ENCODE data around the gene TMEM178B. TPM values are rescaled to one million over a fixed set of nuclear protein-coding genes. Genes with fewer than 3 reads are reported as not detected.

The TMEM178B gene
- total and polyA plus RNA-seq, 2 of the 4 experiments (the other 2 are of a cell fraction) = under 0.01 to 0.05 TPM

DNA sequence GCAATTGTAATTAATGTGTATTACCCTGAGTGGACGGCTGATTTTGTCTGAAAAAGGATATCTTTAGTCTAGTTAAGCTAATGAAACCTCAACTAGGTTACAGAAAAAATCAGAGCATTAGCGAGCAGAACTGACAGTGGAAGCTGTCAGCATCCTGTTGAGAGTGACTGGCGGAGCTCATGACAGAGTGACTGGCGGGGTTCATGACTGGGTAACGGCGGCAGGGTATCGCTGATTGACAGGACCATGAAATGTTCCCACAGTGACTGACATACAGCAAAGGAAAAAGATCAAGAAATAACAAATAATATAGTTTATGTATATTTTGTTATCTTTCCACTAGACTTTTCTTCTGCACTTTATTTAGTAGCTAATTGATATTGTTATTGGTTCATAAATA is 274.9 kb downstream of the TMEM178B start:
- intact Hi-C loops (cut with micrococcal nuclease) = no loop called here
- Histone ChIP-seq H3K27ac (ENCODE audit: insufficient read depth, low read length) (no peak overlapping the region), H3K14ac (replicated peaks; ENCODE audit: low read depth, low read length) (no peak overlapping the region), H2AFZ (replicated peaks; ENCODE audit: low read length, poor library complexity) (no peak overlapping the region), H3K9me1 (ENCODE audit: insufficient read depth, low read length) (no peaks in the 10 kb centered on the region), H3K18ac (ENCODE audit: low read depth, low read length) (no peak overlapping the region), H3K4ac (ENCODE audit: low read depth, low read length) (no peak overlapping the region), H3K9me3 (ENCODE audit: control insufficient read depth, insufficient read depth, low read length) (peaks cover 4% of the 10 kb centered on the region), H4K91ac (ENCODE audit: insufficient read depth, low read depth, low read length) (no peak overlapping the region), H2AK9ac (replicated peaks; ENCODE audit: low read depth, low read length, poor library complexity) (no peak overlapping the region), H3K4me2 (ENCODE audit: low read depth, low read length) (no peak overlapping the region), H3K36me3 (ENCODE audit: control insufficient read depth, insufficient read depth, low read length) (no peaks in the 10 kb centered on the region), H4K8ac (ENCODE audit: low read depth in 2 of 2, low read length in 2 of 2) (no peak overlapping the region), H3K9ac (ENCODE audit: low read depth, low read length) (no peak overlapping the region), H2AK5ac (ENCODE audit: low read depth, low read length) (no peak overlapping the region), H2BK20ac (ENCODE audit: low read depth, low read length) (no peak overlapping the region), H3K4me1 (ENCODE audit: control insufficient read depth, insufficient read depth, low read length) (no peaks in the 10 kb centered on the region), H4K5ac (ENCODE audit: low read depth, low read length) (no peak overlapping the region), H2BK5ac (ENCODE audit: low read depth, low read length, poor library complexity, severe bottlenecking) (no peak overlapping the region), H2BK120ac (ENCODE audit: low read depth, low read length) (no peak overlapping the region), H3K56ac (ENCODE audit: extremely low read depth, insufficient read depth, low read length) (no peak overlapping the region), H3K79me1 (ENCODE audit: low read depth in 1 of 2, low read length in 2 of 2) (no peaks in the 10 kb centered on the region), H3K4me3 (ENCODE audit: insufficient read depth, low read depth, low read length) (no peak overlapping the region), H3K27me3 (ENCODE audit: control insufficient read depth, insufficient read depth, low read length) (no peaks in the 10 kb centered on the region), H4K20me1 (ENCODE audit: insufficient read depth, low read length) (no peaks in the 10 kb centered on the region), H2BK15ac (ENCODE audit: low read depth, low read length) (no peak overlapping the region), H3K23ac (ENCODE audit: low read depth, low read length) (no peak overlapping the region)
- no peak for ATAC-seq (ENCODE audit: low read depth)
- in situ Hi-C loops (cut with MboI; ENCODE audit: low sequenced_read_pairs) = no loop called here
- POLR2A ChIA-PET (ENCODE audit: unreplicated experiment) = no interaction called here
- no peak for DNase-seq
- BruUV-seq (replicated peaks) = no TSS peak
- 59% methylated on average over 2 of the region's 7 CpGs; no CpG with 5 or more reads in 1 of the 2 experiments for WGBS, 2 experiments (ENCODE audit: extremely low coverage in 2 of 2, insufficient read length in 1 of 2)
- TF ChIP-seq RCOR1 (IDR thresholded peaks at IDR 0.05; ENCODE audit: insufficient replicate concordance, low read length) = no peak
- no peak for TF ChIP-seq BHLHE40 (IDR thresholded peaks at IDR 0.05; ENCODE audit: low read depth, low read length)
- no peak for TF ChIP-seq SMC3 (IDR thresholded peaks at IDR 0.05; ENCODE audit: low read depth, low read length)
- no peak for TF ChIP-seq CHD1 (IDR thresholded peaks at IDR 0.05; ENCODE audit: low read depth, low read length)
- TF ChIP-seq, protein P1, sequence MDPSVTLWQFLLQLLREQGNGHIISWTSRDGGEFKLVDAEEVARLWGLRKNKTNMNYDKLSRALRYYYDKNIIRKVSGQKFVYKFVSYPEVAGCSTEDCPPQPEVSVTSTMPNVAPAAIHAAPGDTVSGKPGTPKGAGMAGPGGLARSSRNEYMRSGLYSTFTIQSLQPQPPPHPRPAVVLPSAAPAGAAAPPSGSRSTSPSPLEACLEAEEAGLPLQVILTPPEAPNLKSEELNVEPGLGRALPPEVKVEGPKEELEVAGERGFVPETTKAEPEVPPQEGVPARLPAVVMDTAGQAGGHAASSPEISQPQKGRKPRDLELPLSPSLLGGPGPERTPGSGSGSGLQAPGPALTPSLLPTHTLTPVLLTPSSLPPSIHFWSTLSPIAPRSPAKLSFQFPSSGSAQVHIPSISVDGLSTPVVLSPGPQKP (IDR thresholded peaks at IDR 0.05; ENCODE audit: borderline replicate concordance, low read depth, low read length) = no peak
- TF ChIP-seq MXI1 (IDR thresholded peaks at IDR 0.05; ENCODE audit: borderline replicate concordance, low read depth, low read length) = no peak
- no peak for TF ChIP-seq RFX5 (IDR thresholded peaks at IDR 0.05; ENCODE audit: low read depth, low read length)
- no peak for TF ChIP-seq MAFK (IDR thresholded peaks at IDR 0.05; ENCODE audit: low read depth, low read length)
- TF ChIP-seq, protein P2, sequence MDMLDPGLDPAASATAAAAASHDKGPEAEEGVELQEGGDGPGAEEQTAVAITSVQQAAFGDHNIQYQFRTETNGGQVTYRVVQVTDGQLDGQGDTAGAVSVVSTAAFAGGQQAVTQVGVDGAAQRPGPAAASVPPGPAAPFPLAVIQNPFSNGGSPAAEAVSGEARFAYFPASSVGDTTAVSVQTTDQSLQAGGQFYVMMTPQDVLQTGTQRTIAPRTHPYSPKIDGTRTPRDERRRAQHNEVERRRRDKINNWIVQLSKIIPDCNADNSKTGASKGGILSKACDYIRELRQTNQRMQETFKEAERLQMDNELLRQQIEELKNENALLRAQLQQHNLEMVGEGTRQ (IDR thresholded peaks at IDR 0.05; ENCODE audit: low read depth, low read length) = no peak
- TF ChIP-seq NFE2L2 (IDR thresholded peaks at IDR 0.05; ENCODE audit: low read depth, low read length) = no peak
- TF ChIP-seq POLR2A (IDR thresholded peaks at IDR 0.05; ENCODE audit: low read depth, low read length) = no peak
- TF ChIP-seq RAD21 (IDR thresholded peaks at IDR 0.05; ENCODE audit: low read length) = no peak
- no peak for TF ChIP-seq FOS (IDR thresholded peaks at IDR 0.05; ENCODE audit: low read depth, low read length)
- TF ChIP-seq MAZ (IDR thresholded peaks at IDR 0.05; ENCODE audit: borderline replicate concordance, low read depth, low read length) = no peak
- TF ChIP-seq, protein P3, sequence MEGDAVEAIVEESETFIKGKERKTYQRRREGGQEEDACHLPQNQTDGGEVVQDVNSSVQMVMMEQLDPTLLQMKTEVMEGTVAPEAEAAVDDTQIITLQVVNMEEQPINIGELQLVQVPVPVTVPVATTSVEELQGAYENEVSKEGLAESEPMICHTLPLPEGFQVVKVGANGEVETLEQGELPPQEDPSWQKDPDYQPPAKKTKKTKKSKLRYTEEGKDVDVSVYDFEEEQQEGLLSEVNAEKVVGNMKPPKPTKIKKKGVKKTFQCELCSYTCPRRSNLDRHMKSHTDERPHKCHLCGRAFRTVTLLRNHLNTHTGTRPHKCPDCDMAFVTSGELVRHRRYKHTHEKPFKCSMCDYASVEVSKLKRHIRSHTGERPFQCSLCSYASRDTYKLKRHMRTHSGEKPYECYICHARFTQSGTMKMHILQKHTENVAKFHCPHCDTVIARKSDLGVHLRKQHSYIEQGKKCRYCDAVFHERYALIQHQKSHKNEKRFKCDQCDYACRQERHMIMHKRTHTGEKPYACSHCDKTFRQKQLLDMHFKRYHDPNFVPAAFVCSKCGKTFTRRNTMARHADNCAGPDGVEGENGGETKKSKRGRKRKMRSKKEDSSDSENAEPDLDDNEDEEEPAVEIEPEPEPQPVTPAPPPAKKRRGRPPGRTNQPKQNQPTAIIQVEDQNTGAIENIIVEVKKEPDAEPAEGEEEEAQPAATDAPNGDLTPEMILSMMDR (conservative IDR thresholded peaks at IDR 0.05; ENCODE audit: low read depth, low read length) = no peak
- TF ChIP-seq CEBPB (IDR thresholded peaks at IDR 0.05; ENCODE audit: low read depth, low read length) = no peak
- CTCF ChIA-PET = no interaction called here
- dilution Hi-C loops (cut with HindIII; ENCODE audit: low sequenced_read_pairs, unreplicated experiment) = no loop called here

Data from IMR-90 (cell line).